ENCODE results near the gene C22orf23. TPM values are rescaled to one million over a fixed set of nuclear protein-coding genes. Genes with fewer than 3 reads are reported as not detected.

C22orf23 gene
- 0.05 and 0.22 TPM in 2 replicates for total RNA-seq (2014; rRNA removed; shearing (Covaris generic))

GRCh38 chr22:37953437-37954179 is at the start of gene C22orf23, which contains the start of gene POLR2F:
TSS of gene C22orf23 (minus strand) at chr22:37953601. CDS start at chr22:37953149, 452 bp downstream.
TSS of gene POLR2F (plus strand) at chr22:37953699. CDS start at chr22:37953788, 89 bp downstream.
- DNase-seq (ENCODE audit: low read depth): peak; percentile 90

GRCh38 chr22:37999640-38000272 is 46.4 kb upstream of the C22orf23 start:
- DNase-seq (ENCODE audit: low read depth): peak; percentile 88

GRCh38 chr22:37999236-37999635 is 45.8 kb upstream of the C22orf23 start:
- peak; percentile 12 for DNase-seq (ENCODE audit: low read depth)

GRCh38 chr22:37998543-37998942 is 45.1 kb upstream of the C22orf23 start:
- DNase-seq (ENCODE audit: low read depth): peak; percentile 18

GRCh38 chr22:37996515-37997246 is 43.3 kb upstream of the C22orf23 start:
- DNase-seq (ENCODE audit: low read depth): no peak

GRCh38 chr22:37996079-37996478 is 42.7 kb upstream of the C22orf23 start:
- no peak for DNase-seq (ENCODE audit: low read depth)

GRCh38 chr22:37995460-37995859 is 42.1 kb upstream of the C22orf23 start:
- DNase-seq (ENCODE audit: low read depth): no peak

GRCh38 chr22:37994982-37995381 is 41.6 kb upstream of the C22orf23 start:
- DNase-seq (ENCODE audit: low read depth): no peak

- DNase-seq (ENCODE audit: low read depth): no peak
These were observed 40.6 kb upstream of the C22orf23 start for GRCh38 chr22:37994049-37994448.

- no peak for DNase-seq (ENCODE audit: low read depth)
These were observed 38.5 kb upstream of the C22orf23 start for GRCh38 chr22:37991731-37992442.

- no peak for DNase-seq (ENCODE audit: low read depth)
These were observed 37.5 kb upstream of the C22orf23 start for GRCh38 chr22:37990862-37991261.

GRCh38 chr22:37990301-37990700 is 36.9 kb upstream of the C22orf23 start:
- DNase-seq (ENCODE audit: low read depth): no peak

GRCh38 chr22:37989146-37990045 is 36.0 kb upstream of the C22orf23 start:
- no peak for DNase-seq (ENCODE audit: low read depth)

- DNase-seq (ENCODE audit: low read depth): no peak
These were observed 33.0 kb upstream of the C22orf23 start for GRCh38 chr22:37986371-37986770.

GRCh38 chr22:37985751-37986281 is 32.4 kb upstream of the C22orf23 start:
- no peak for DNase-seq (ENCODE audit: low read depth)

GRCh38 chr22:37985050-37985585 is 31.7 kb upstream of the C22orf23 start:
- no peak for DNase-seq (ENCODE audit: low read depth)

- no peak for DNase-seq (ENCODE audit: low read depth)
These were observed 30.7 kb upstream of the C22orf23 start, which contains the start of gene SOX10 for GRCh38 chr22:37983860-37984791. TSS of gene SOX10 (minus strand) at chr22:37984555. CDS start at chr22:37983784, 771 bp downstream.

GRCh38 chr22:37982938-37983859 is 29.8 kb upstream of the C22orf23 start:
- no peak for DNase-seq (ENCODE audit: low read depth)

Measured in M059J (cell line).